ENCODE data around the gene ATG2A. TPM values are rescaled to one million over a fixed set of nuclear protein-coding genes. Genes with fewer than 3 reads are reported as not detected.

ATG2A gene
- total and polyA plus RNA-seq, 2 of the 8 experiments (the other 6 are each of a cell fraction or from before 2014, with no cell fraction given), result 12.1 to 22.1 TPM

DNA sequence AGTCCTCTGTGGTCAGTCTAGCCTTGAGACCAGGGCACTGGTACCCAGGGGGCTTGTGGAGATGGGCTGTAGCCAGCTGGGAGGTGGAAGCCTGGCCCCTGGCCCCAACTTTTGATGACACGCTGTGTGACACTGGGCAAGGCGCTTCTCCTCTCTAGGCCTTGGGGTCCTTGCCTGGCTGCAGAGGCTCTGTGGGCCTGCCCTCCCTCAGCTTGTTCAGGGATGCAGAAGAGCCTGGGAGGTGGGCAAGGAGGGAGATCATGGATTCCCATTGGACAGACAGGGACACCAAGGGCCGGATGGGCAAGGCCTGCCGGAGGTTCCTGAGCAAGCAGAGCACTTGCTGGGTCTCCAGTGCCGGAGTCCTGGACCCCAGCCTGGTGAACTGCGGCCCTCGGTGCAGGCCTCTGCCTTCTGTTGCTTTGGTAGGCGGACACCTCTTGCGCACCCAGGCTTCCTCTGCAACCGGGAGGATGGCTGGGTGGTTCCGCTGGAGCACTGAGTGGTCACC is 6.2 kb upstream of the ATG2A start (continued):
- TF ChIP-seq CHD7 (IDR thresholded peaks at IDR 0.05; ENCODE audit: insufficient replicate concordance, low read length) (no peak), TAF7 (optimal IDR thresholded peaks at IDR 0.05; ENCODE audit: borderline replicate concordance, low read depth, low read length) (no peak), SIRT6 (IDR thresholded peaks at IDR 0.05; ENCODE audit: low read length) (no peak), EZH2 (IDR thresholded peaks at IDR 0.05; ENCODE audit: low read depth, low read length, severe bottlenecking) (no peak), SAP30 (IDR thresholded peaks at IDR 0.05; ENCODE audit: insufficient read depth, insufficient replicate concordance, low read length) (no peak), CBX8 (IDR thresholded peaks at IDR 0.05; ENCODE audit: borderline replicate concordance, low read depth, low read length) (no peak), BRCA1 (IDR thresholded peaks at IDR 0.05; ENCODE audit: low read depth, low read length) (no peak), USF2 (IDR thresholded peaks at IDR 0.05; ENCODE audit: low read length) (no peak), NANOG (IDR thresholded peaks at IDR 0.05; ENCODE audit: insufficient read depth, low read depth, low read length, poor library complexity, severe bottlenecking) (no peak), SP2 (IDR thresholded peaks at IDR 0.05; ENCODE audit: low read length) (no peak)
